ENCODE measurements around the gene ABCF2.

ABCF2 gene

GRCh38 chr7:151198945-151199848 is 27.8 kb downstream of the ABCF2 start:
- no peak for TF ChIP-seq CTCF (IDR thresholded peaks at IDR 0.05; ENCODE audit: borderline replicate concordance, insufficient read depth, low read depth, low read length)
- H3K4me3 ChIP-seq (ENCODE audit: low read depth, low read length), result no peak overlapping the region

- H3K4me3 ChIP-seq (ENCODE audit: low read depth, low read length), result no peak overlapping the region
- TF ChIP-seq CTCF (IDR thresholded peaks at IDR 0.05; ENCODE audit: borderline replicate concordance, insufficient read depth, low read depth, low read length), result no peak
Measured at GRCh38 chr7:151197932-151198331, 29.1 kb downstream of the ABCF2 start.

GRCh38 chr7:151195616-151196450 is 31.2 kb downstream of the ABCF2 start:
- H3K4me3 ChIP-seq (ENCODE audit: low read depth, low read length), result no peak overlapping the region
- TF ChIP-seq CTCF (IDR thresholded peaks at IDR 0.05; ENCODE audit: borderline replicate concordance, insufficient read depth, low read depth, low read length), result no peak

GRCh38 chr7:151194188-151194587 is 32.8 kb downstream of the ABCF2 start:
- TF ChIP-seq CTCF (IDR thresholded peaks at IDR 0.05; ENCODE audit: borderline replicate concordance, insufficient read depth, low read depth, low read length), result no peak
- H3K4me3 ChIP-seq (ENCODE audit: low read depth, low read length), result no peak overlapping the region

GRCh38 chr7:151193203-151193978 is 33.6 kb downstream of the ABCF2 start:
- TF ChIP-seq CTCF (IDR thresholded peaks at IDR 0.05; ENCODE audit: borderline replicate concordance, insufficient read depth, low read depth, low read length), result no peak
- H3K4me3 ChIP-seq (ENCODE audit: low read depth, low read length), result no peak overlapping the region

- no peak overlapping the region for H3K4me3 ChIP-seq (ENCODE audit: low read depth, low read length)
- no peak for TF ChIP-seq CTCF (IDR thresholded peaks at IDR 0.05; ENCODE audit: borderline replicate concordance, insufficient read depth, low read depth, low read length)
Measured at GRCh38 chr7:151192002-151192539, 34.9 kb downstream of the ABCF2 start.
